ENCODE results near the gene PAK4. TPM values are rescaled to one million over a fixed set of nuclear protein-coding genes. Genes with fewer than 3 reads are reported as not detected.

The PAK4 gene
- total and polyA plus RNA-seq, 2 of the 13 experiments (the other 11 are each of a cell fraction or from before 2014, with no cell fraction given): 9.5 to 17.8 TPM

DNA sequence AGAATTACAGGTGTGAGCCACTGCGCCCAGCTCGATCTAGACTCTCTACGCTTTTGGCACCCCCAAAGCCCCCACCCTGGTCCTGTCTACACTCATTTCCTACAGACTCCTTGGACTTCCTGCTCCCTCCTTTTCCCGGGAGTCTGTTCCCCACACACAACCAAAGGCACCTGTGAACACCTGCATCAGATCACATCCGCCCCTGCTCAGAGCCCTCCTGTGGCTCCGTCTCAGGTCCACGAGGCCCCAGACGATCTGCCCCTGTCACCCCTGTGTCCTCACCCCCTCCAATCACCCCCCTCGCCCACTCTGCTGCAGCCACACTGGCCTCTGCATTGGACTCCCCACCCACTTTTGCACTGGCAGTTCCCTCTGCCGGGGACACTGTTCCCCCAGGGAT lies 12.4 kb upstream of the PAK4 start:
- Histone ChIP-seq H3K9me3 (ENCODE audit: low read length) (no peaks in the 10 kb centered on the region), H3K36me3 (replicated peaks in 1 of 2; ENCODE audit: control insufficient read depth in 1 of 2, insufficient read depth in 2 of 2, low read length in 2 of 2) (no peaks in the 10 kb centered on the region), H4K20me1 (ENCODE audit: insufficient read depth, low read length) (no peaks in the 10 kb centered on the region), H3K27me3 (ENCODE audit: control insufficient read depth in 1 of 2, insufficient read depth in 2 of 2, low read length in 2 of 2) (peaks cover 2 to 21% of the 10 kb centered on the region in 2 experiments; a peak in 4 of 5 replicates), H3K4me3 (replicated peaks in 1 of 3; ENCODE audit: insufficient read depth in 1 of 3, low read depth in 2 of 3, low read length in 3 of 3) (no peak overlapping the region), H3K4me1 (ENCODE audit: insufficient read depth, low read length) (no peaks in the 10 kb centered on the region), H2AFZ (ENCODE audit: low read length) (no peak overlapping the region), H3K4me2 (ENCODE audit: low read depth, low read length) (no peak overlapping the region), H3K9ac (ENCODE audit: insufficient read depth, low read depth, low read length) (no peak overlapping the region), H3K27ac (ENCODE audit: extremely low read length, insufficient read depth, low read length) (no peak overlapping the region), H3K79me2 (ENCODE audit: insufficient read depth, low read length) (no peaks in the 10 kb centered on the region)
- DNase-seq (ENCODE audit: low spot score): no peak
- ChIA-PET CTCF (ENCODE audit: low intra/inter-chr PET ratio, low total read pairs) (no interaction called here), POLR2A (no interaction called here)
- intact Hi-C loops (cut with micrococcal nuclease; ENCODE audit: unreplicated experiment) (no loop called here), in situ Hi-C loops (cut with HindIII; ENCODE audit: extremely low pct_ligation_motif_present, low pct_unique_long_range_greater_than_20kb) (no loop called here)
- no peak for FAIRE-seq
- no TSS peak for BruUV-seq (replicated peaks)
- ATAC-seq: no peak
- 39% methylated on average over 10 of the region's 10 CpGs for WGBS (ENCODE audit: low lambda C conversion rate)
- TF ChIP-seq POLR2AphosphoS2 (IDR thresholded peaks at IDR 0.05; ENCODE audit: low read depth, low read length): no peak
- no peak for TF ChIP-seq ZNF773 (CRISPR knock-in tag; IDR thresholded peaks at IDR 0.05; ENCODE audit: borderline replicate concordance)
- TF ChIP-seq, protein P1, sequence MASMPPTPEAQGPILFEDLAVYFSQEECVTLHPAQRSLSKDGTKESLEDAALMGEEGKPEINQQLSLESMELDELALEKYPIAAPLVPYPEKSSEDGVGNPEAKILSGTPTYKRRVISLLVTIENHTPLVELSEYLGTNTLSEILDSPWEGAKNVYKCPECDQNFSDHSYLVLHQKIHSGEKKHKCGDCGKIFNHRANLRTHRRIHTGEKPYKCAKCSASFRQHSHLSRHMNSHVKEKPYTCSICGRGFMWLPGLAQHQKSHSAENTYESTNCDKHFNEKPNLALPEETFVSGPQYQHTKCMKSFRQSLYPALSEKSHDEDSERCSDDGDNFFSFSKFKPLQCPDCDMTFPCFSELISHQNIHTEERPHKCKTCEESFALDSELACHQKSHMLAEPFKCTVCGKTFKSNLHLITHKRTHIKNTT (CRISPR knock-in tag; IDR thresholded peaks at IDR 0.05): no peak
- TF ChIP-seq ZNF224 (CRISPR knock-in tag; IDR thresholded peaks at IDR 0.05): no peak
- no peak for TF ChIP-seq ZNF7 (CRISPR knock-in tag; IDR thresholded peaks at IDR 0.05)
- no peak for TF ChIP-seq SRY (CRISPR knock-in tag; IDR thresholded peaks at IDR 0.05)
- no peak for TF ChIP-seq KDM2A (CRISPR knock-in tag; IDR thresholded peaks at IDR 0.05; ENCODE audit: borderline replicate concordance, low read depth)
- TF ChIP-seq, protein P2, sequence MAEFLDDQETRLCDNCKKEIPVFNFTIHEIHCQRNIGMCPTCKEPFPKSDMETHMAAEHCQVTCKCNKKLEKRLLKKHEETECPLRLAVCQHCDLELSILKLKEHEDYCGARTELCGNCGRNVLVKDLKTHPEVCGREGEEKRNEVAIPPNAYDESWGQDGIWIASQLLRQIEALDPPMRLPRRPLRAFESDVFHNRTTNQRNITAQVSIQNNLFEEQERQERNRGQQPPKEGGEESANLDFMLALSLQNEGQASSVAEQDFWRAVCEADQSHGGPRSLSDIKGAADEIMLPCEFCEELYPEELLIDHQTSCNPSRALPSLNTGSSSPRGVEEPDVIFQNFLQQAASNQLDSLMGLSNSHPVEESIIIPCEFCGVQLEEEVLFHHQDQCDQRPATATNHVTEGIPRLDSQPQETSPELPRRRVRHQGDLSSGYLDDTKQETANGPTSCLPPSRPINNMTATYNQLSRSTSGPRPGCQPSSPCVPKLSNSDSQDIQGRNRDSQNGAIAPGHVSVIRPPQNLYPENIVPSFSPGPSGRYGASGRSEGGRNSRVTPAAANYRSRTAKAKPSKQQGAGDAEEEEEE (CRISPR knock-in tag; IDR thresholded peaks at IDR 0.05; ENCODE audit: borderline replicate concordance): no peak
- TF ChIP-seq NONO (IDR thresholded peaks at IDR 0.05): no peak
- TF ChIP-seq NONO (CRISPR knock-in tag; conservative IDR thresholded peaks at IDR 0.05): no peak
- TF ChIP-seq, protein P3, sequence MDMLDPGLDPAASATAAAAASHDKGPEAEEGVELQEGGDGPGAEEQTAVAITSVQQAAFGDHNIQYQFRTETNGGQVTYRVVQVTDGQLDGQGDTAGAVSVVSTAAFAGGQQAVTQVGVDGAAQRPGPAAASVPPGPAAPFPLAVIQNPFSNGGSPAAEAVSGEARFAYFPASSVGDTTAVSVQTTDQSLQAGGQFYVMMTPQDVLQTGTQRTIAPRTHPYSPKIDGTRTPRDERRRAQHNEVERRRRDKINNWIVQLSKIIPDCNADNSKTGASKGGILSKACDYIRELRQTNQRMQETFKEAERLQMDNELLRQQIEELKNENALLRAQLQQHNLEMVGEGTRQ (IDR thresholded peaks at IDR 0.05; ENCODE audit: low read depth, low read length): no peak
- TF ChIP-seq, protein P3 (CRISPR knock-in tag; IDR thresholded peaks at IDR 0.05; ENCODE audit: borderline replicate concordance): no peak
- TF ChIP-seq ZNF101 (CRISPR knock-in tag; IDR thresholded peaks at IDR 0.05; ENCODE audit: borderline replicate concordance, low read depth): no peak
- TF ChIP-seq, protein P4, sequence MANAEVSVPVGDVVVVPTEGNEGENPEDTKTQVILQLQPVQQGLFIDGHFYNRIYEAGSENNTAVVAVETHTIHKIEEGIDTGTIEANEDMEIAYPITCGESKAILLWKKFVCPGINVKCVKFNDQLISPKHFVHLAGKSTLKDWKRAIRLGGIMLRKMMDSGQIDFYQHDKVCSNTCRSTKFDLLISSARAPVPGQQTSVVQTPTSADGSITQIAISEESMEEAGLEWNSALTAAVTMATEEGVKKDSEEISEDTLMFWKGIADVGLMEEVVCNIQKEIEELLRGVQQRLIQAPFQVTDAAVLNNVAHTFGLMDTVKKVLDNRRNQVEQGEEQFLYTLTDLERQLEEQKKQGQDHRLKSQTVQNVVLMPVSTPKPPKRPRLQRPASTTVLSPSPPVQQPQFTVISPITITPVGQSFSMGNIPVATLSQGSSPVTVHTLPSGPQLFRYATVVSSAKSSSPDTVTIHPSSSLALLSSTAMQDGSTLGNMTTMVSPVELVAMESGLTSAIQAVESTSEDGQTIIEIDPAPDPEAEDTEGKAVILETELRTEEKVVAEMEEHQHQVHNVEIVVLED (CRISPR knock-in tag; IDR thresholded peaks at IDR 0.05; ENCODE audit: borderline replicate concordance): no peak
- no peak for TF ChIP-seq ZKSCAN8 (CRISPR knock-in tag; IDR thresholded peaks at IDR 0.05; ENCODE audit: borderline replicate concordance)
- TF ChIP-seq, protein P5, sequence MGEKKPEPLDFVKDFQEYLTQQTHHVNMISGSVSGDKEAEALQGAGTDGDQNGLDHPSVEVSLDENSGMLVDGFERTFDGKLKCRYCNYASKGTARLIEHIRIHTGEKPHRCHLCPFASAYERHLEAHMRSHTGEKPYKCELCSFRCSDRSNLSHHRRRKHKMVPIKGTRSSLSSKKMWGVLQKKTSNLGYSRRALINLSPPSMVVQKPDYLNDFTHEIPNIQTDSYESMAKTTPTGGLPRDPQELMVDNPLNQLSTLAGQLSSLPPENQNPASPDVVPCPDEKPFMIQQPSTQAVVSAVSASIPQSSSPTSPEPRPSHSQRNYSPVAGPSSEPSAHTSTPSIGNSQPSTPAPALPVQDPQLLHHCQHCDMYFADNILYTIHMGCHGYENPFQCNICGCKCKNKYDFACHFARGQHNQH (CRISPR knock-in tag; IDR thresholded peaks at IDR 0.05): no peak
- TF ChIP-seq TARDBP (CRISPR knock-in tag; IDR thresholded peaks at IDR 0.05): no peak
- no peak for TF ChIP-seq ZNF605 (CRISPR knock-in tag; IDR thresholded peaks at IDR 0.05)
- no peak for TF ChIP-seq ADNP (CRISPR knock-in tag; IDR thresholded peaks at IDR 0.05)

Measured in HepG2 (cell line).